ENCODE results near the gene PKM.

GRCh38 chr15:72227192-72227586, 3.8 kb downstream of the PKM start:
- TF ChIP-seq CTCF (conservative IDR thresholded peaks at IDR 0.05) (no peak), EZH2 (IDR thresholded peaks at IDR 0.05; ENCODE audit: low read depth) (no peak)
